Activated CD4-positive, CD25-positive, alpha-beta regulatory T cell (primary cell): Measurements from ENCODE around the gene SKA2.
"Not testable (repeated sequence)": the region's sequence is repeated elsewhere in the genome, so short reads cannot be mapped to it uniquely, and the experiment has no call there.

ENCODE experiments used
- DNase-seq, 4 experiments: peaks; one replicate each; lab custom pipeline; 2025; lab: John Stamatoyannopoulos, UW

The SKA2 gene

DNA sequence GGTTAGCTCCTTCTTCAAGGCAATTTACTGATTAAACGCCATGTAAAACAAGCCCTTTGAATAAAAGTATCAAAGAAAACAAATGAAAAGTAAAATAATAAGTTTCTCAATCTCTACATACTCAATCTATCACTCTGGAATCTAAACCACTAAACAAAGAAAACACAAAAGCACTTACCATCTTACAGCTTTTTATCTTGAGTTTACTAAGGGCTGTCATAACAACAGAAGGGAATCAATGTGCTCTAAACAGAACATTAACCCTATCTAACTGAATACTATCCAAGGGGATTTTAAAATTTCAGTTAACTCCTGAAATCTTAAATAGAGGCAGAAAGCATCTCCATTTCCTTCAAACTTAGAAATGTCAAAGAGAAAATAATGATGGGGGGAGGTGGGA is 3.4 kb downstream of the SKA2 start:
- DNase-seq, result no peak

DNA sequence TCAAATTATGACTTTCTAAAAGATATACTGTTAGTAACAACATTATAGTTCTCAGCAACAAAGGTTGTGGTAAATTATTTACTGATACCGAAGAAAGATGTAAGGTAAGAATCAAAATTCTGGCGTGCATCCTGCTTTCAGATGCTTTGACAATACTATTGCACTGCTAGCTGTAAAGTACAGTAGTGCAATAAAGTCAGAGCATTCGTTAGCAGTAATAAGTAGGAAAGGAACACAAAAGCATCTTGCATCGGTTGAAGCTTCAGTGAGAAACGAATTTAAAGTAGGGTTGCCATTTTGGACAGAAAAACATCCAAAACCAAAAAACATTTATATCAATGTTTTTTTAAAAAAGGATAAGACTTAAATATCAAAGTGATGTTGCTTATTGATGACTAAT is 4.0 kb downstream of the SKA2 start:
- no peak for DNase-seq

DNA sequence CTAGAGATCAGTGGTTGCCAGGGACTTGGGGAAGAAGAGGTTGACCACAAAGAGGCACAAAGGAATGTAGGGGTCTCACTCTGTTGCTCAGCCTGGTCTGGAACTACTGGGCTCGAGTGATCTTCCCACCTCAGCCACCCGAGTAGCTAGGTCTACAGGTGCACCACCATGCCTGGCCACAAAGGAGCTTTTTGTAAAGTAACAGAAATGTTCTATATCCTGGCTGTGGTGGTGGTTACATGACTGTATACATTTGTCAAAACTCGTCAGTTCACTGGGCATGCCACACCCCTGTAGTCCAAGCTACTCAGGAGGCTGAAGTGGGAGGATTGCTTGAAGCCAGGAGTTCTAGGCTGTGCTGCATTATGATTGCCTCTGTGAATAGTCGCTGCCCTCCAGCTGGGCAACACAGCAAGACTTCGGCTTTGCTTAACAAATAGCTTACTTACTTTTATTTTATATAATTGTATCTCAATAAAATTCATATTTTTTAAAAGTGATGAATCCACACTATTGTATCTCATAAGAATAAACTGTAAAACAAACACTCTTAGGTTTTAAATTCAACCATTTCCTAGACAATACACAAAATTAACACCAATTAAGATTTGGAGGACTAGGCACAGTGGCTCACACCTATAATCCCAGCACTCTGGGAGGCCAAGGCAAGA is 5.0 kb downstream of the SKA2 start:
- no peak for DNase-seq

DNA sequence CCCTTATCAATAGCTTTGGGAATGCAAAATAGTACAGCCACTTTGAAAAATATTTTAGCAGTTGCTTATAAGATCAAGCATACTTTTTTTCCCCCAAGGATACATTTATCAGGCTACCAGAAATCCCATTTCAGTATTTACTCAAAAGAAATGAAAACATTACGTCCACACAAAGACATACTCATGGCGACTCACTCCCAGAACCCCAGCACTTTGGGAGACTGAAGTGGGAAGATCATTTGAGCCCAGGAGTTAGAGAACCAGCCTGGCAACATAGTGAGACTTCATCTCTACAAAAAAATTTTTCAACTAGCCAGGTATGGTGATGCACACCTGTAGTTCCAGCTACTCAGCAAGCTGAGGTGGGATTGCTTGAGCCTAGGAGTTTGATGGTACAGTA is 5.9 kb downstream of the SKA2 start:
- no peak for DNase-seq

DNA sequence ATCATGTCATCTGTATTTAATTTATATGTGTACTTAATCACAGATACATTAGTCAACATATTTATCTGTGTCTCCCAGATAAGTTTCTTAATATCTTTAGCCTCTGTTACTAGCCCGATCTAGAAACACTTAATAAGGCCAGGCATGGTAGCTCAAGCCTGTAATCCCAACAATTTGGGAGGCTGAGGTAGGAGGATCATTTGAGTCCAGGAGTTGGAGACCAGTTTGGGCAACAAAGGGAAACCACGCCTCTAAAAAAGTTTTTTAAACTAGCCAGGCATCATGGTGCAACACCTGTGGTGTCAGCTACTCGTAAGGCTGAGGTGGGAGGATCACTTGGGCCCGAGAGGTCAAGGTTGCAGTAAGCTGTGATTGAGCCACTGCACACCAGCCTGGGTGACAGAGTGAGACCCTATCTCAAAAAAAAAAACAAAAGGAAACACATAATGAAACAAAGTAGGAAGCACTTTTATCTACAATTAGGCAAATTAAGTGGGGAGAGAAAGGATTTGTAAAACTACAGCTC is 9.4 kb downstream of the SKA2 start:
- DNase-seq, result no peak

DNA sequence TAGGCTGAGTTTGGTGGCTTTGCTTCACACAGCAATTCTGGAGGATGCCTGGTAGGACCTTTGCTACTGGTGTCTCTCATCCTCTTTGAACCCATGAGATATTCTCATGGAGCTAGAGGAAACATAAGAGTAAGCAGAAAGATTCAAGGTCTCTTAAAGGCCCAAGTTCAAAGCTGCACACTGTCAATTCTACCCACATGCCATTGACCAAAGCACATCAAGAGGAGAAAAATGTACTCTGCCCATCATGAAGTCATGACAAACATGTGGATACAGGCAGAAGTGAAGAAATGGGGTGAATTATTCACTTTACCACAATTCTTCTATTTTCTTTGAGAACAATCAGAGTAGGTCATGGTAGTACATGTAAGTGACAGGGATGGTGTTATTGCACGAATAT is 13.1 kb downstream of the SKA2 start:
- no peak for DNase-seq

DNA sequence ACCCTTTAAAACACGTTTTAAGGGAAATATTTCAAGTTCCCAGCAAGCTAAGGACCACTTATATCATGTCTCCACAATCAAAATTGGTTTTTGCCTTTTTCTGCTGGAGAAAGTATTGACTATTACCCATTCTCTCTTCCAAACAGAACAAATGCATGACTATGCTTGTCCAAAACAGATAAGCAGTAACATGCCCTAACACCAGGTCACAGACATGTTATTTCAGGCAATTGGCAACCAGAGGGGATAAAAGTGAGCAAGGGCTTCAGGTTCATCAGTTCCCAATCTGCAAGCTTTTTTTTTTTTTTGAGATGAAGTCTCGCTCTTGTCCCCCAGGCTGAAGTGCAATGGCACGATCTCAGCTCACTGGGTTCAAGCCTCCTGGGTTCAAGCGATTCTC is 15.0 kb downstream of the SKA2 start:
- no peak for DNase-seq

DNA sequence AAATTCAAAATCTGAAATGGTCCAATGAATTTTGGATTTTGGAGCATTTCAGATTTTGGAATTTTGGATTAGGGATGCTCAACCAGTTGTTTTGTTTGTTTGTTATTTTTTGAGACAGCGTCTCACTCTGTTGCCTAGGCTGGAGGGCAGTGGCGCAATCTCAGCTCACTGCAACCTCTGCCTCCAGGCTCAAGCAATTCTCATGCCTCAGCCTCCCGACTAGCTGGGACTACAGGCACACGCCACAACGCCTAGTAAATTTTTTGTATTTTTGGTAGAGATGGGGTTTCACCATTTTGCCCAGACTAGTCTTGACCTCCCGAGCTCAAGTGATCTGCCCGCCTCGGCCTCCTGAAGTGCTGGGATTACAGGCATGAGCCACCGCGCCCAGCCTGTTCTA is 16.6 kb downstream of the SKA2 start:
- DNase-seq, result not testable (repeated sequence)

DNA sequence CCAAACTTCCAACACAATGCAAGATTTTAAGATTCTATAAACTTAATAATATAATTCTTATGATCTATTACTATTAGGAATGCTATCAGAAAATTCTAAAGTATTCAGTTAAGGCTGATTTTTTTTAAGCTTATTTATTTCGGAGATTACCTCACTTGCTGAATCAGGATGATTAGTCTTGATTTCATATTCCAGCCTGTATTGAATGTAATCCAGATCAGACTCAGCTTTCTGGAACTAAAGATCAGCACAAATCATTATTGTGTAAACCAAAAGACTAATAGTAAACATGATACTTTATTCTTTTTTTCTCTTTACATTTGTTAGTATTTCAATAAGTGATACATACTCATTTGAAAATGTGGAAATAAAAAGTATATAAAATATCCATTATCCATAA is 23.9 kb downstream of the SKA2 start:
- DNase-seq, result no peak

DNA sequence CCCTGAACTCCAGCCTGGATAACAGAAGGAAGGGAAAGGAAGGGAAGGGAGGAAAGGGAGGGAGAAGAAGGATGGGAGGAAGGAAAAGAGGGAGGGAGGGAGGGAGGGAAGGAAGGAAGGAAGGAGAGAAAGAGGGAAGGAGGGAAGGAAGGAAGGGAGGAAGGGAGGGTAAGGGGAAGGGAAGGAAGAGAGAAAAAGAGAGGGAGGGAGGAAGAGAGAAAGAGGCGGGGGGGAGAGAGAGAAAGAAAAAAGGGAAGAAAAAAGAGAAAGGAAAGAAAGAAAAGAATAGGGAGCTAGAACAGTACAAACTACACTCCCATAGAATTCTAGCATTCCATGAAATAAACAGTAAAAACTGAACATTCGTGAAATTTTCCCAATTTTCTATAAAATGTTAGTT is 25.2 kb downstream of the SKA2 start:
- DNase-seq, result no peak

DNA sequence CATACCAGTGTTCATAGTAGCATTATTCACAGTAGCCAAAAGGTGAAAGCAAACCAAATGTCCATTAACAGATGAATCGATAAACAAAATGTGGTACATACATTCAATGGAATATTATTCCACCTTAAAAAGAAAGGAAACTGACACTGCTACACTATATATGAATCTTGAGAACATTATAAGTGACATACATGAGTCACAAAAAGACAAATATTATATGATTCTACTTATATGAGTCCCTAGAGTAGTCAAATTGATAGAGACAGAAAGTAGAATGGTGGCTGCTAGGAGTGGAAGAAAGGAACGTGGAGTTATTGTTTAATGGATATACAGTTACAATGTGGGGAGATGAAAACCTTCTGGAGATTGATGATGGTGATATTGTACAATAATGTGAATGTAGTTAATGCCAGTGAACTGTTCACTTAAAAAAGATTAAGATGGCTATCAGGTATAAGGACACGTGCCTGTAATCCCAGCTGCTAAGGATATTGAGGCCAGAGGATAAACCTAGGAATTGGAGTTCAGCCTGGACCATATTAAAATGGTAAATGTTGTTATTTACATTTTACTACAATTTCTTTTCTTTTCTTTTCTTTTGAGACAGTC is 28.1 kb downstream of the SKA2 start:
- DNase-seq, result no peak

DNA sequence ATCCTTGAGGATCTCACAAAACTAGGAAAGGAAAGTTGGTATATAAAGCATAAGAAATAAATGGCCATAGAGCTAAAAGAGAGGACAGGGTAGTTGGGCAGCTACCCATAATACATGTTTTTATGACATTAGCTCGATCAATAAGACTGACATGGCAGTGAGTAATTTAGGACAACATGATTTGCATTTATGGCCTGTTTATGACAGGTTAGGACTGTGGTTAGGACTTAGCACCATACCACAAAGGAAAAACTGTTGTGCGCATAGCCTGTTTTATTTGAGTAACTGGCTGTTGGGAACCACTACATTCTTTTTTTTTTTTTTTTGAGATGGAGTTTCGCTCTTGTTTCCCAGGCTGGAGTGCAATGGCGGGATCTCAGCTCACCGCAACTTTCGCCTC is 30.3 kb downstream of the SKA2 start:
- no peak for DNase-seq

DNA sequence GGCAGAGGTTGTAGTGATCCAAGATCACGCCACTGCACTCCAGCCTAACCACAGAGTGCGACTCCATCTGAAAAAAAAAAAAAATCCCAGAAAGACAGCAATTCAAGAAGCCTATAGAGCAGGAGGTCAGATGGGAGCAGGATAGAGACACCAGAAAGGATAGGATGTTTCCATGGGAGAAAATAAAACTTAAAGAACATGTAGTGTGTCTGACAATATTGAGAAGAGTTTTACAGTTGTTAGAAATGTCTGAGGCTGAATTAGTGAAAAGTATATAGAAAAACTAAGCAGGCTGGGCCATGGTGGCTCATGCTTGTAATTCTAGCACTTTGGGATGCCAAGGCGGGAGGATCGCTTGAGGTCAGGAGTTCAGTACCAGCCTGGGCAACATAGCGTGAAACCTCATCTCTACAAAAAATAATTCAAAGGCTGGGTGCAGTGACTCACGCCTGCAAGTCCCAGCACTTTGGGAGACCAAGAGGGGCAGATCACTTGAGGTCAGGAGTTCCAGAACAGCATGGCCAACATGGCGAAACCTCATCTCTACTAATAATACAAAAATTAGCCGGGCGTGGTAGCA is 33.0 kb downstream of the SKA2 start:
- DNase-seq, result no peak

DNA sequence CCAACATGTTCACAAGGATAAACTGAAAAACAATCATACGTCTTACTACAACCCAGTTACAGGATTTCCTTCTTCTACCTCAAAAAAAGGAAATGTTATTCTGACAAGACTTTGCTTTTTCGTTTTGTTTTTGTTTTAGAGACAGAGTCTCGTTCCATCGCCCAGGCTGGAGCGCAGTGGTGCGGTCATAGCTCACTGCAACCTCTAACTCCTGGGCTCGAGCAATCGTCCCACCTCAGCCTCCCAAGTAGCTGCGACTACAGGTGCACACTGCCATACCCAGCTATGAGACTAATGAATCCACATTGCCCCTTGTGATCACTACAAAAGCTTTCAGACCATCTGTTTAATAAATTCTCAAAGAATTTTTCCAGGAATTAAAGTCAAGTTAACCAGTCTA is 39.5 kb downstream of the SKA2 start:
- no peak for DNase-seq

DNA sequence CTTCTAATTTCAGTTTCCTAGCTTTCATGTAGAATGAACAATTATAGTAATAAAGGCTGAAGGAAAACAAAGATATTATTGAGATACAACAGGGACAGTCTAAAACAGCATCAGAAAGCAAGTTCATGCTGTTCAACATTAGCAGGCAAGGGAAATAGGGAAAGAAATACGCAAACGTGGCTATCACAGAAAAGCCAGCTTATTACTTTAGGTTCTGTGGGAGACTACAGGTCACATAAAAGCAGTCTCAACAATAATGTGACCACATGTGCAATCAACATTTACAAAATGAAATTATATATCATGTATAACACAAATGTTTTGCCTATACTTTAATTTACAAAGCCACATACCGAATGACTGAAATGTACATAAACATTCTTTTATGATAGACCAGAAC is 43.4 kb downstream of the SKA2 start:
- no peak for DNase-seq

DNA sequence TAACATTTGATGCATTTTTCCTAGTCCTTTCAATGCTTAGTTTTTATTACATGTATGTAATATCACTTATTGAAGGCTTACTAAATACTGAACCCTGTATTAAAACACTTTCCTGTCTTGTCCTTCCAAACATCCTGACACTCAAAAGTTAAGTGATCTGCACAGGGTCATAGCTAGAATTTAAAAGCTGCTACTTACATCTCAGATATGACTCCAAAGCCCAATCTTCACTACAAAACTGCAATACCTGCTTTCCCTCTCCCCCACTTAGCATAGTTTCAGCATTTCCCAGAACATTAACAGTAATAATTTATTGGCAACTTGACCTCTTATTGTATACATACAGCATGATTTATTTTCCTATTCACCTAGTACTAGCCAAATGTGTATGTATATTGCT is 44.0 kb downstream of the SKA2 start:
- no peak for DNase-seq

DNA sequence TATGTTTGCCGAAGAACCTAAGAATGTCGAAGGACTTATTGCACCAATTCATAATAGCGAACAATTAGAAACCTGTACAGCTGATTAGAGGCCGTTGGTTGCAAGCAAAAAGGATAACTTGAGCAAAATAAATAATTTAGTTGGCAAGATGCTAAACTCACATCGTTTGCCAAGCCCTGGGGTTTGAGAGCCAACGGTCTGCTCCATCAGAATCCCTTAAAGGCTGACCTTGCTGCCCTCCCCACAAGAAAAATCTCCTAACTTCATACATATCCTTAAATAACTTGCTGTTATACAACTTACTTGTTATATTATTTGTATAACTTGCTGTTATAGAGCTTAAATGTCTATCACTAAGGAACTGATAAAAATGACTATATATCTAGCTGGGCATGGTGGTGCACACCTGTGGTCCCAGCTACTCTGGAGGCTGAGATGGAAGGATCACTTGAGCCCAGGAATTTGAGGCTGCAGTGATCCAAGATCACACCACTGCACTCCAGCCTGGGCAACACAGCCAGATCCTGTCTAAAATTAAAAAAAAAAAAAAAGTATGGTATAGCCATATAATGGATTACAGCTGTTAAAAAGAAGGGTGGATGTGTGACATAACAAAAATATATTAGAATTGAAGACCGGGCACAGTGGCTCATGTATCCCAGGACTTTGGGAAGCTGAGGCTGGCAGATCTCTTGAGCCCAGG is 46.4 kb downstream of the SKA2 start:
- DNase-seq, result no peak

DNA sequence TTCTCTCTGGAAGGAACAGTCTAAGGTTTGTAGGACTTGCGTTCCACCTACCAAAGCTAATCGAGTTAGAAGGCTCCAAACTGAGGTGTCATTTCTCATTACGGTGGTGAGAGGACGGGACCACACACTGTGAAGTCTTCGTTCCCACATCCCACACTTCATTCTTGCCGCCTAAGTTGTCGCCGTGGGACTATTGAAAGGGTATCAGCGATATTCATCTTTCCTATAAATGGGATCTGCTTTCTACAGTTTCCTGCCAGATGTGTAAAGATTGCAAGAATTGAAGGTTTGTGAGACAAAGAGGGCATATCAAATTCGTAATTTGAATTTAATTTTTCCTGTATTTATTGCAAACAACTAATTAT is 47.7 kb downstream of the SKA2 start:
- no peak for DNase-seq

DNA sequence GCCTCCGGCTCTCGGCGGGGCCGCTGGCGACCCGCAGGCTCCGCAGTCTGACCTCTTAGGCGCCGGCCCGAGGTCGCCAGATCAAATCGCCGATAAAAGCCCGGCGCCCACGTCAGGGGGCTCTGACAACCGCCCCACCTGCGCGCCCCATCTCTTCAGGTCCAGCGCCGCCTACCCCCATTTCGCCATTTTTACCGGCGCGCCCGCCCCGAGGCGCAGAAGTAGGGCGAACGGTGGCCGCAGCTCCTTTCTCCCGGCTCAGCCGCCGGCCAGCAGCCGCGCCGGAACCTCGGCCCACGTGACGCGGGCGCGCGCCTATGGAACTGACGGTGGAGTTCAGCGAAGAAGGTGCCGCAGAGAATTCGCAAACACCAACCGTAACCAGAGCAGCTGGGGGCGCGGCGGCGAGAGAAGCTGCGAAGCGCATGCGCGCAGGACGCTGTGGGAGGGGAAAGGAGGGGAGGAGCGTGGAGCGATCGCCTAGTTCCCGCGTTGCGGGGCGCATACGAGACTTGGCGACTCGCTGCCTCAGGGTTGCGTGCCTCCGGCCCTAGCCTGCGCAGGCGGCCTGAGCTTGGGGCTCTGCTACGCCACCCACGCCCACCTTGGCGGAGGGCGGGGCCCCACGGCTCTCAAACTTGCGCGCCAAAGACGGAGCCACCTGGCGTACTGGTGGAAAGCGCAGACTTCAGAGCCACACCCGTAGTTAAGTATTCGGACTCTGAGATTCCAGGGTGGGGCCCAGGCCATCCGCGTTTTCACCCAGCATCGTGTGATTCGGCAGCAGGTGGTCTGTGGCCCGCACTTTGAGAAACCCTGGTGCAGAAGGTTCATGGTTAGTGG is 48.3 kb downstream of the SKA2 start, which contains the start of gene TRIM37:
Gene TRIM37, minus strand, starts transcription at position 418 of the 843 bp plus-strand sequence. CDS start 419 bp downstream, outside the sequence.
- DNase-seq, result peak; percentile 94 to 97 (median 96)

DNA sequence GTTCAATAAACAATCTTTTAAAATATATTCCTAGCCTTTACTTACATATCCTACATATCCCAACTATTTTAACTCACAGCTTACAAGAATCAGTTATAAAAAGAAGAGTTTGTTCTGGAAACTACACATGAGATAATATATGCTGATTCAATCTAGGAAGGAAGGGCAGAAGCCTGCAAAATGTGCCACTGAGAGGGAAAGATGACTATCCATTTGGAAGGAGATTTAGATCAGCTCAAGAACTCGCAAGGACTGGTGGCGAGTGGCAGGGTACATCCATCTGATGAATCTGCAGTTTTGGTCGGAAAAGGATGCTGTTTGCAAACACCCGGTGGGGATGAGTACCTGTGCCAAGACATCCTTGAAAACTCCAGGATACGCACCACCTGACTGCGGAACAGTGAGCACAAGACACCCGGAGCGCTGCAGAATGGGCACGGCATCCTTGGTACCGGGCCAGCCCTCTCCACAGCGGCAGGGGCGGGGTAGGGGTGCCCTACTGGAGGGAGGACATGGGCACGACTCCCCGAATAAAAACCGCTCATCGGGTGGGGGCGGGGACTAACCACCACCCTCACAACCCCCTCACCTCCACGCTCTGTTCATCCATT is 49.0 kb downstream of the SKA2 start:
- peak; percentile 35 to 69 (median 58) for DNase-seq

DNA sequence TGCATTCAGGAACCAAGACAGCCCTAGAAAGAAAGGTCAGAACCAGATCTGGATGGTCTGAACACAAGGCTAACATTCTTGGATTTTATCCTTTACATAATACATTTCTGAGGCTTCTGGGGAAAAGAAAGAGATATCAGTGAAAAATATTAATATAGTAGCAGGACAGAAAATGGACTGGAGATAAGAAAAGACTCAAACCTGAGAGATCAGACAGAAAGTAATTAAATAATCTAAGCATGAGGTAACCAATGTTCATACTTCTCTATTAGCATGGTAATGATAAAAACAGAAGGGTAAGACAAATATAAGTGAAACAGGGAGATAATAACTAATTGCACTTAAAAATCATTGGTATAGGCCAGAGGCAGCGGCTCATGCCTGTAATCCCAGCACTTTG is 53.8 kb downstream of the SKA2 start:
- DNase-seq, result no peak

DNA sequence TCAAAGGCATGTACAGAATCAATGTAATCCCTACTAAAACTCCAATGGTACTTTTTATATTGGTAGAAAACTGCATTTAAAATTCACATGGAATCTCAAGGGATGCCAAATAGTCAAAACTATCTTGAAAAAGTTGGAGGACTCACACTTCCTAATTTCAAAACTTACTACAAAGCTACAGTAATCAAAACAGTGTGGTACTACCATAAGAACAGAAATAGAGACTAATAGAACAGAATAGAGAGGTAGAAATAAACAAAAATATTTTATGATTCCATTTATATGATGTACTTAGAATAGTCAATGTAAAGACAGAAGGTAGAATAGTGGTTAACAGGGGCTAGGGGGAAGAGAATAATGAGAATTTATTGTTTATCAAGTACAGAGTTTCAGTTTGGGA is 57.1 kb downstream of the SKA2 start:
- DNase-seq, result no peak
